ENCODE data around the gene ADAMTS19.

The ADAMTS19 gene

DNA sequence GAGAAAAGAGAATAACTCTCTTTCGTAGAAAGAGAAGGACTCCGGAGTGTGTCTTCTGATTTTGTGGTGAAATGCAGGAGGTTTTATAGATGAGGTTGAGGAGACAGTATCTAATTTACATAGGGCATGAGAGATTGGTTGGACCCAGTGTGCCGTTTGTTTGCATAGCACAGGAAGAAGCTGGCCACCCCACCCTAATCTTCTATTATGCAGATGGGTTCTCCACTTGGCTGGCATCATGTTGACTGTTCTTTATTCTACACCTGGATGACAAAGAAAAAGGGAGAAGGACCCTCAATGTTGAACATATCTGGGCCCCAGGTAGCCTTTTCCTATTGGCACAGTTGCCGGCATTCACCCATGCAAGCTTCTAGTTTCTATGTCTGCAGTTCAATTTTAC, 264.5 kb downstream of the ADAMTS19 start:
- ChIA-PET POLR2A (no interaction called here), CTCF (interaction anchor here (1.8 kb wide), 1 partner anchor 13 kb away, joined by 3 read pairs; no protein-coding TSS in a partner anchor)
- DNase-seq (ENCODE audit: extremely low spot score), result no peak
- TF ChIP-seq, protein P1, sequence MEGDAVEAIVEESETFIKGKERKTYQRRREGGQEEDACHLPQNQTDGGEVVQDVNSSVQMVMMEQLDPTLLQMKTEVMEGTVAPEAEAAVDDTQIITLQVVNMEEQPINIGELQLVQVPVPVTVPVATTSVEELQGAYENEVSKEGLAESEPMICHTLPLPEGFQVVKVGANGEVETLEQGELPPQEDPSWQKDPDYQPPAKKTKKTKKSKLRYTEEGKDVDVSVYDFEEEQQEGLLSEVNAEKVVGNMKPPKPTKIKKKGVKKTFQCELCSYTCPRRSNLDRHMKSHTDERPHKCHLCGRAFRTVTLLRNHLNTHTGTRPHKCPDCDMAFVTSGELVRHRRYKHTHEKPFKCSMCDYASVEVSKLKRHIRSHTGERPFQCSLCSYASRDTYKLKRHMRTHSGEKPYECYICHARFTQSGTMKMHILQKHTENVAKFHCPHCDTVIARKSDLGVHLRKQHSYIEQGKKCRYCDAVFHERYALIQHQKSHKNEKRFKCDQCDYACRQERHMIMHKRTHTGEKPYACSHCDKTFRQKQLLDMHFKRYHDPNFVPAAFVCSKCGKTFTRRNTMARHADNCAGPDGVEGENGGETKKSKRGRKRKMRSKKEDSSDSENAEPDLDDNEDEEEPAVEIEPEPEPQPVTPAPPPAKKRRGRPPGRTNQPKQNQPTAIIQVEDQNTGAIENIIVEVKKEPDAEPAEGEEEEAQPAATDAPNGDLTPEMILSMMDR (IDR thresholded peaks at IDR 0.05; ENCODE audit: control extremely low read depth, extremely low read depth, low read depth, missing control alignments), result no peak

DNA sequence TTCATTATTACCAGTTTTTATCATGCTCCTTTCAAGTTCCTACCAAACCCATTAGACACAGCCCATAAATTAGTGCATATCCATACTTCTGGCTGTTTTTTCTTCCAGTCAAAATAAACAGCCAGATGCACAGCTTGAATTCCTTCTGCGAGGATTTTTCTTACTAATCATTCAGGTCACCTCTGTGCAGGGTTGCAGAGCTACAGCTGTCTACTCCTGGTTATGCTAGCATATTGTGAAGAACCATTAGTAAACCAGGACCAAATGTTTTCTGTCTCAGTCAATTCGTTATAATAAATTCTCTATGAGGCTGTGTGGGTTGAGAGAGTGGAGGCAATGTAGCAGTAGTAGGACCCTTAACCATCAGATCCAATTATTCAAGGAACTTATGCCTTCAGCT, 279.7 kb downstream of the ADAMTS19 start:
- ChIA-PET POLR2A (no interaction called here), CTCF (interaction anchor here (1.1 to 1.4 kb wide), 2 partner anchors 19 to 27 kb away, joined by 3 read pairs; no protein-coding TSS in a partner anchor)
- TF ChIP-seq, protein P1 (IDR thresholded peaks at IDR 0.05; ENCODE audit: control extremely low read depth, extremely low read depth, low read depth, missing control alignments), result no peak
- no peak for DNase-seq (ENCODE audit: extremely low spot score)

DNA sequence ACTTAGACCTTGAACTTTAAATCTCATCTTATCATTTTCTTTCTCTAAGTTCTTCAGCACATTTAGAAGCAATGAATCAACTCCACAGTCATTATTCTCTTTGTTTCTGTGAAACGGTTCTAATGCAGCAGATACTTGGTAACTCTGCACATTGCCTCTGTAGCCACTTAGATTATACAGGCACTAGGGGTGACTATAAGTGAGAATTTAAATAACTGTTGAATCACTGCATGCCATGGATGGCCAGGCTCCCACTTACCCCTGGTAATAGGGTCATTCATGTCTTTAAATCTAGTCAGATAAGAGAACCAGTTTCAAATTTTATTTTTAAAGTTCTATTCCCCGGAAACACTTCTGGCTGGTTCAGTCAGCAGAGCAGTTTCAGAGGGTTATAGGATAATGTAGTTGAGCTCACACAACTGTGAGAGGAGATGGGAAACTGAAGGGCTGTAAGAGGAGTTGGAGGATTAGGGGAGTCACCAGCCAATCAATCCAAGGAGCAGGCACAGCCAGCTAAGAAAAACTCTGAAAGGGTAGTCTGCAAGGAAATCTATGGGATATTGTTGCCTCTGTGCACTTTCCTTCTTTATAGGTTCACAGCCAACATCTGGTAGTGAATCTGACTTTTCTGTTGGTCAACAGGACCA, 283.6 kb downstream of the ADAMTS19 start:
- TF ChIP-seq, protein P1 (IDR thresholded peaks at IDR 0.05; ENCODE audit: control extremely low read depth, extremely low read depth, low read depth, missing control alignments), result no peak
- POLR2A ChIA-PET, result no interaction called here
- no peak for DNase-seq (ENCODE audit: extremely low spot score)
- CTCF ChIA-PET, result no interaction called here

DNA sequence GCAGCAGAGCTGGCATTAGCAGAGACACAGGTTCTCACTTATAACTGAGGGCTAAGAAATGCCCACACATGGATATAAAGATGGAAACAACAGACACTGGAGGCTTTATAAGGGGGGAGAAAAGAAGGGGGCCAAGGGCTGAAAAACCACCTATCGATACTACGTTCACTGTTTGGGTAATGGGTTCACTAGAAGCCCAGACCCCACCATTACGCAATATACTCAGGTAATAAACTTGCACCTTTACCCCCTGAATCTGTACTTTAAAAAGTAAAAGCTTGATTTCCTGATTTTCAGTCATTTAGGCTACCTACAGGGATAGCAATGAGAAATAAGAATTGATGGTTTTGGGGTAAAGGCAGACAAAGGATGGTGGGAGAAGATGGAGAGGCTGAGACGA, 285.9 kb downstream of the ADAMTS19 start:
- TF ChIP-seq, protein P1 (IDR thresholded peaks at IDR 0.05; ENCODE audit: control extremely low read depth, extremely low read depth, low read depth, missing control alignments), result no peak
- ChIA-PET POLR2A (no interaction called here), CTCF (interaction anchor here (1.3 kb wide), 1 partner anchor 9 kb away, joined by 3 read pairs; no protein-coding TSS in a partner anchor)
- no peak for DNase-seq (ENCODE audit: extremely low spot score)

DNA sequence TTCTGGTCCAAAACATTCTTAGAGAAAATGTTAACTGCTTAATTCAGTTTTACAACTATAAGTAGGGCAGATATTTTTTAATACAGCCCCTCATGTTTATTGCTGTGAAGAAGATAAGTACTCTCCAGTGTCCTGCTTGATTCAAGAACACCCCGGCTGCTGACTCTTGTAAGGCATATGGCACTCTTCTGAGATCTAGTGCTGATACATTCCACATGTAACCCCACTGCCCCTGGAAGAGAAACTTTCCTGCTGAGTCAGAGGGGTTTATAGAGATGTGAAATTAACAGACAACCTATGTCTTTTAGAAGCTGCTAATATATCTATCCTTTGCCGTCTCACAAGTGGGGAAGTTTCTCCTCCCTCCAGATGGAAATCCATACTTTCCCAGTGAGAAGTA, 286.8 kb downstream of the ADAMTS19 start:
- ChIA-PET POLR2A (no interaction called here), CTCF (interaction anchor here (2.4 kb wide), 1 partner anchor 25 kb away, joined by 7 read pairs; no protein-coding TSS in a partner anchor)
- no peak for DNase-seq (ENCODE audit: extremely low spot score)
- TF ChIP-seq, protein P1 (IDR thresholded peaks at IDR 0.05; ENCODE audit: control extremely low read depth, extremely low read depth, low read depth, missing control alignments), result no peak

DNA sequence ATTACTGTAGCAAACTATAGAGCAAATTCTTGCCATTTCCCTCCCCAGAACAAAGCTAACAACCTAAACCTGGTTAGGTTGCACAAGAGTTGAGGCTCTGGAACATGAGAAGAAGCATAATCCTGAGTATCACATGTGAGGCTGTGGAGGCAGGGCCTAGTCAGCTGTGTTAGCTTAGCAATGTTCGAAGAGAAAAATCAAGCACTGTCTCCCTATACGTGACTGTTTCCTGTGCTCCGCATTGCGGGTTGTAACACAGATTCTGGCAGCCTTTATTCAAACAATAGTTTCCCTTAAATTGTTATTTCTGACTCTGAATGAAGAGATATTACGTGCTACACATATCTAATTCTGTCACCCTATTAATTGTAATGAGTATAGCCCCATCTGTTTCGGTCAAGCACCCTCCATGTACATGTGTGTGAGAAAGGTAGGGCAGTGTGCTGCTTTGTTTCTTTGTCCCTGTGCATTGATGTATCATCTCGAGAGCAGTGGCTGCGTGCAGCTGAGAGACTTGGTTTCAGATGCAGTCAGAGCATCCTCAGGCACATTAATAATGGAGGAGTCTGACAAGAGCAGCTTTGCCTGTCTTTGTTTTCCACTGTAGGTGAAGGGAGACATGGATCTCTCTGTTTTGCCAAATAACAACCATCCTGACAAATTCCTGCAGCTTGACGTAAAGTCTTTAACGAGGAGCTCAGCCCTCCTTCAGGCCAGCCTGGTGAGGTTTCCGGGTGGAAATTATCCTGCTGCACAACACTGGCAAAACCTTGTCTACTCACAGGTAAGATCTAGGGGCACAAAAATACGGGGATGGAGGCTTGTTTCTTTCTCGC, 287.7 kb downstream of the ADAMTS19 start, which contains the start of gene MINAR2:
Gene MINAR2 (plus strand): TSS at position 523 of the 836 bp plus-strand sequence. CDS start 97 bp downstream, at position 620.
- CTCF ChIA-PET, result interaction anchor here (2.4 kb wide), 1 partner anchor 24 kb away, joined by 7 read pairs; no protein-coding TSS in a partner anchor
- TF ChIP-seq, protein P1 (IDR thresholded peaks at IDR 0.05; ENCODE audit: control extremely low read depth, extremely low read depth, low read depth, missing control alignments), result no peak

More for the DNA sequence above, 287.7 kb downstream of the ADAMTS19 start, which contains the start of gene MINAR2:
- POLR2A ChIA-PET, result no interaction called here
- no peak for DNase-seq (ENCODE audit: extremely low spot score)

Data from GM10248 (cell line).